Measurements from ENCODE around the gene POGLUT2.

The POGLUT2 gene

DNA sequence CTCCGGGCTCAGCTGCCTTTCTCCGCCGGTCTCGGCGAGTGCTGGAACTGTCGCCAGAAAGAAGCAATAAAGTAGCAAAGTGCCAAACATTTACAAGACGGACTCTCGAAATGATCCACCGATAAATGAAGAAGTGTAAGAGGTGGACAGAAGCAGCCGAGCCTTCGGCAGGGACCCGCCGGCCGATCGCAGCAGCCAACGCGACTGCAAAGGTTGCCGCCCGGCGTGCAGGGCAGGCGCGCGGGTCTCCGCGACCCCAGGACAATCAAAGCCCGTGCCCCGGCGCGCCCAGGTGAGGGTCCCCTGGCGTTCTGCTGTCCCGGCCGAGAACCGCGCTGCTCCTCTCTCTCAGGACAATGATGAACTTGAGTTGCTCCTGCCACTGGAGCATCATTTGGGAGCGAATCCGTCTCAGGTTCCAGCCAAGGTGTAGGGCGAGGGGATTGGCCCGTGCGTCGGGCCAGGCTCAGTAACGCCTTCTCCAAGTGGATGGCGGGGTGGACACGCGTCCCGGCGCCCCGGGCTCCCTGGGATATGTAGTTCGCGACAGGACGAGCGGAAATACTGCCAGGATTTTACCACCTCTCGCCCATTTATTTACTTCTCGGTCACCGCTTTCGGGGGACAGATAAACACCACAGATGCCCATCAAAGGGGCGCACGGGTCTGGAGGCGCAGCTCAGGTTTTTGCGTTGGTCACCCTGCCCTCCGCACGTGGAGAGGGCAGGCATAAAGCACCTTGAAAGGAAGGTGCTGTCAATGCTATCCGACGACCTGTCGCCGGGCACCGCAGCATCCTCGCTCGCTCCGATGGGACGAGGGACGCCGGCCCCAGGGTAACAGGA, at the start of gene POGLUT2, which contains the start of gene BIVM:
TSS of gene POGLUT2 (minus strand) at position 396 of the 845 bp plus-strand sequence. CDS start at position 90, 306 bp downstream.
TSS of gene BIVM (plus strand) at position 539 of the 845 bp plus-strand sequence. CDS start 8,149 bp downstream, outside the sequence.
- peak; percentile 94 for DNase-seq (ENCODE audit: low spot score)

DNA sequence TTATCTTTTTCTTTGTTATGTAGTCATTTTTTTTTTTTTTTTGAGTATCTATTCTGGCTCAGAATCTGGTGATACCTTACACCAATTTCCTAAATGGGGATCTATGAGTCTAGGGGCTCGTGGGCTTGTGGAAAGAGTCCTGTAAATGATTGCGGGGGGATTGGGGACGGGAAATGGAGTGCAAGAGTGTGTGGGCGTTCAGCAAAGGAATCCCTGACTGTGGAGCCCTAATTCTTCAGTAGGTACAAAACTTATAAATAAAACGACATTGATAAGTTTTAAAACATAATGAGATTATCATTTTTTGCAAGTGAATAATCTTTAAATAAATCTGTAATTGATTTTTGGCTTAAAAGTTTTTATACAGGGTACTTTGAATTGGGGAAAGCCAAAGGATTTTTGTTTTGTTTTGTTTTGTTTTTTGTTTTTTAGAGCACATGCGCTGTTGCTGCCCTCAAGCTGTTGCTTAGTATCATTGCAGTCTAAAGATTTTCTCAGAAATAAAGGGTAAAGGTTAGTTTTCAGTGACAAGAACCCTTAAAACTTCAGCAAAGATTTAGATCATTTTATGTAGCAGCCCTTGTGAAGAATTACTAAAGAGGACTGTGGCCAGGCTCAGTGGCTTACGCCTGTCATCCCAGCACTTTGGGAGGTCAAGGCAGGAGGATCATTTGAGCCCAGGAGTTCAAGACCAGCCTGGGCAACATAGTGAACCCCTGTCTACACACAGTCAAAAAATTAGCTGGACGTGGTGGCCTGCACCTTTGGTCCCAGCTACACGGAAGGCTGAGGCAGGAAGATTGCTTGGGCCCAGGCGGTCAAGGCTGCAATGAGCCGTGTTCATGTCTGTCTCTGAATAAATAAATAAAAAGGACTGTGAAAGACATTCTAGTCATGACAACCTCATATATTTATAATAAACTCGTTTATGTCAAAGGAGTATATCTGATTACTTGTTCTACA, 48.8 kb upstream of the POGLUT2 start:
- peak; percentile 21 for DNase-seq (ENCODE audit: low spot score)

GRCh38 chr13:102846261-102847015, 47.7 kb upstream of the POGLUT2 start:
- DNase-seq (ENCODE audit: low spot score): peak; percentile 50

- DNase-seq (ENCODE audit: low spot score): peak; percentile 95
Observed at GRCh38 chr13:102845630-102846260, 47.0 kb upstream of the POGLUT2 start, which contains the start of gene ERCC5. TSS of gene ERCC5 (plus strand) at chr13:102846032. CDS start at chr13:102846267, 235 bp downstream.

- DNase-seq (ENCODE audit: low spot score): no peak
Observed at GRCh38 chr13:102845289-102845629, 46.5 kb upstream of the POGLUT2 start.

GRCh38 chr13:102839462-102839861, 40.7 kb upstream of the POGLUT2 start:
- no peak for DNase-seq (ENCODE audit: low spot score)

- no peak for DNase-seq (ENCODE audit: low spot score)
Observed at GRCh38 chr13:102838982-102839381, 40.2 kb upstream of the POGLUT2 start.

- DNase-seq (ENCODE audit: low spot score): no peak
Observed at GRCh38 chr13:102838273-102838672, 39.5 kb upstream of the POGLUT2 start.

GRCh38 chr13:102836471-102836870, 37.7 kb upstream of the POGLUT2 start:
- DNase-seq (ENCODE audit: low spot score): no peak

DNA sequence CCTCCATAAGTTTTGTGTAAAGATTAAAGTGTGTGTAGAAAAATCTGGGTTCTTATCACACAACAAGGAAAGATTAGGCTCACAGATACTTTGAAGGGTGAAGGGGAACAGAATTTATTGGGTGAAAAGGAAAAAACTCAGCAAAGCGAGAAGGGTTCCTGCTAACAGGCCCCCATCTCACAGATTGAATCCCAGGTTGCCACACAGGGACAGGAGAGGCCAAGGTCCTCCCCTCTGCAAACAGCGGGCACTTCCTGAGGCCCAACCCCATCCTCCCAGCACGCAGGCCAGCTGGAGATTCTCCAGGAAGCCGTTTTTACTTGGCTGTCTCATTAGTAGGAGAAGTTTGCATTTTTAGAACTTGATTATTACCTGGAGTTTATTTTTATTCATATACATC, 31.9 kb upstream of the POGLUT2 start:
- DNase-seq (ENCODE audit: low spot score): no peak

GRCh38 chr13:102825921-102826706, 27.3 kb upstream of the POGLUT2 start:
- no peak for DNase-seq (ENCODE audit: low spot score)

GRCh38 chr13:102825400-102825799, 26.6 kb upstream of the POGLUT2 start:
- DNase-seq (ENCODE audit: low spot score): no peak

GRCh38 chr13:102817907-102818306, 19.1 kb upstream of the POGLUT2 start:
- DNase-seq (ENCODE audit: low spot score): no peak

GRCh38 chr13:102817241-102817640, 18.5 kb upstream of the POGLUT2 start:
- DNase-seq (ENCODE audit: low spot score): no peak

GRCh38 chr13:102816708-102817107, 17.9 kb upstream of the POGLUT2 start:
- DNase-seq (ENCODE audit: low spot score): no peak

GRCh38 chr13:102815788-102816187, 17.0 kb upstream of the POGLUT2 start:
- no peak for DNase-seq (ENCODE audit: low spot score)

DNA sequence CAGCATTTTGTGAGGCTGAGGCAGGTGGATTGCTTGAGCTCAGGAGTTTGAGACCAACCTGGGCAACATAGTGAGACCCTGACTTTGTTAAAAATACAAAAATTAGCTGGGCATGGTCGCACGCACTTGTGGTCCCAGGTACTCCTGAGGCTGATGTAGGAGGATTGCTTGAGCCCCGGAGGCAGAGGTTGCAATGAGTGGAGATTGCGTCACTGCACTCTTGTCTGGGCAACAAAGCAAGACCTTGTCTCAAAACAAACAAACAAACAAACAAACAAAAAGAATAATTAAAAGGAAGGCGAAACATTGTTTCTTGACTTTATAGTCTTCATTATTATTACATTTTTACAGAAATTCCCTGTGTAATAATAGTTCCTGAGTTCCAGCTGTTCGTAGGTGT, 16.0 kb upstream of the POGLUT2 start:
- DNase-seq (ENCODE audit: low spot score): no peak

DNA sequence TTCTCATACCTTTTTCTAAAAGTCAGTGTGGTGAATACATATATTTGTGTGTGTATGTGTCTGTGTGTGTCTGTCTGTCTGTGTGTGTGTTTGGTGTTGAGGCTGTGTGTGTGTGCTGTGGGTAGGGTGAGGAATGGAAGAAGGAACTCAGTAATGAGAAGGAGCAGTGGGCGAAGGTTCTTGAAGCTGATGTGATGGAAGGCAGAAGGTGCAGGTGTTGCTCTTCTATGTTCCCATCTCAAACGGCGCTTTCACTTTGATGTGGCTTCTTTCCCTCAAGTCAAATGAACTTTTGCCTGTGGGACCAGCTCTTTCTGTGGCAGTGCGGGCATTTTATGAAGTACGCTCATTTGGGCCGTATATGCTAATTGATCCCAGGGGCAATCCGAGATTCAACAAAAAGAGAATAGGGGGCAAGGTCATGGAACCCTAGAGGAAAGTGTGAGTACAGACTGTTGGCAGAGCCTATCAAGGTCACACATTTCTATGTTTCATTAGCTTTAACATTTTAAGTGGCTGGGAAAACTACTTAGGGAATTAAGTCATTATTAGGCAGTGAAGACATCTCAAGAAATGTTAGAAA, 15.3 kb upstream of the POGLUT2 start:
- peak; percentile 6 for DNase-seq (ENCODE audit: low spot score)

- DNase-seq (ENCODE audit: low spot score): no peak
Observed at GRCh38 chr13:102812611-102813287, 14.0 kb upstream of the POGLUT2 start.

- no peak for DNase-seq (ENCODE audit: low spot score)
Observed at GRCh38 chr13:102807699-102808098, 8.9 kb upstream of the POGLUT2 start.
